Body of pancreas (tissue), 4 donors: ENCODE results near the gene FCGBP. TPM values are rescaled to one million over a fixed set of nuclear protein-coding genes. Genes with fewer than 3 reads are reported as not detected.

Experiments
- ATAC-seq: fragments of 150-250 bp; one replicate; pipeline ENCODE4 v1.9.1; 2016
- DNase-seq, 4 donors: peaks; one replicate each; pipeline ENCODE4 v3.0.0-alpha.2; 2019
- H3K27ac ChIP-seq, 4 donors: fragments of 200-600 bp; sonication (generic); 1 replicate in 3 of 4; 2 replicates in 1 of 4; pipeline versions ENCODE4 v1.5.1 to v1.6.1; 2016 to 2019; ENCODE audit warnings: mild to moderate bottlenecking in 1 of 4, mixed read lengths in 1 of 4, moderate library complexity in 1 of 4
- H3K27me3 ChIP-seq, 2 donors: fragments of 200-600 bp; sonication (generic); one replicate each; pipeline ENCODE4 v1.6.0; 2016; ENCODE audit warnings: mild to moderate bottlenecking in 1 of 2
- H3K36me3 ChIP-seq, 2 donors: fragments of 200-600 bp; sonication (generic); replicated peaks in 1 of 2; 2 replicates each; pipeline ENCODE4 v1.5.1; 2016; ENCODE audit warnings: low read depth in 2 of 2; ENCODE audit not compliant: insufficient read depth in 1 of 2
- H3K4me1 ChIP-seq: fragments of 200-600 bp; sonication (generic); one replicate; pipeline ENCODE4 v1.6.0; 2016
- H3K4me3 ChIP-seq, 2 donors: fragments of 200-600 bp; sonication (generic); 1 replicate in 1 of 2; 2 replicates in 1 of 2; pipeline ENCODE4 v1.5.1; 2016 to 2019
- H3K9me3 ChIP-seq, 3 donors: fragments of 200-600 bp; sonication (generic); 1 replicate in 2 of 3; 2 replicates in 1 of 3; pipeline ENCODE4 v1.5.1; 2016
- POLR2A ChIP-seq, 3 donors: fragments of 450-650 bp; IDR thresholded peaks; one replicate each; pipeline ENCODE4 v1.6.1; 2016; ENCODE audit warnings: antibody characterized with exemption in 3 of 3, mild to moderate bottlenecking in 2 of 3
- WGBS, 2 donors: methylation state at CpG; one replicate each; pipeline ENCODE4 v1.1.5; 2017; 5-methylcytosine and 5-hydroxymethylcytosine counted together
- intact Hi-C: fragments of 100-400 bp; cut with DNase I; formaldehyde crosslinking; loops from one replicate; pipeline ENCODE4 v1.15.1; 2023
- total RNA-seq, 2 donors: library from RNA; depleted of rRNA; stranded (reverse); fragments of >200 nt; gene quantifications; one replicate each; pipeline ENCODE4 v1.1.0, GENCODE V29; 2016
- TF ChIP-seq, protein P1 (sequence below), 7 experiments: fragments of 450-650 bp in 4 of 7; fragments of 200-600 bp in 3 of 7; sonication (generic) in 3 of 7; IDR thresholded peaks; one replicate each; pipeline ENCODE4 v1.5.1; 2016 to 2019; ENCODE audit warnings: antibody characterized with exemption in 7 of 7

The FCGBP gene
- 10 to 100 TPM; 19.4 to 24.1 TPM for total RNA-seq

DNA sequence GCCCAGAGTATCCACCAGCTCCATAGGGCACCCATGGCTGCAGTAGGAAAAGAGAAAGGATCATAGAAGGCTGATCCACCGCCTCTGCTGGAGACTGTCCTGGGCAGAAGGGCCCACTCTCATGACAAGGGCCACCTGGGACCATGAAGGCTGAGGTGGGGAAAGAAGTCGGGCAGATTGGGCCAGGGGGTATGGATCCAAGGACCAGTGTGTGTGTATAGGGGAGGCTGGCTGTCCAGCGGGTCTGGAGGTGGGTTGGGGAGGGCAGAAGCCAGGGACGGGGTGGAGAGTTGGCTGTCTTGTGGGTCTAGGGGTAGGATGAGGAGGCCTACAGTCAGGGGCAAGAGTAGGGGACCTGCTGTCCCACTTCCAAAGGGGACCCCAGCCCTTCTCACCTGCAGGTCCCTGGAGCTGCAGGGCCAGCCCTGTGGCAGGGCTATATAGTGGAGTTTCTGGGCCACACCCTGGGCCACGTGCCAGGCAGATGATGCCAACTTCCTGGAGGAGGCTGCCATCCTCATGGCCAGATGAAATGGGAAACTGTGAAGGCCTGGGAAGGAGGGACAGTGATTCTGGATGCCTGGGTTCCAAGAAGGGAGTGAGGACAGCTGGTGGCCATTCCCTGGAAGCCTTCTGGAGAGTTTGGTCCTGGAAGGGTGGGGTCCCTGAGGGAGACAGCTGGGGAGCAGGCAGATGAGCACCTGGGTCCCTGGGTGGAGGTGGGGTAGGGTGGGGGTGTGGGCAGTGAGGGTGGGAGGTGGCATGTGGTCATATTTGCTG lies at the start of gene FCGBP:
FCGBP (minus strand) TSS at position 51 of the 780 bp plus-strand sequence.
- no peak for ATAC-seq
- Histone ChIP-seq H3K27ac (no peak within 1 kb of the TSS), H3K27me3 (no peaks in the 10 kb centered on the region), H3K9me3 (no peaks in the 10 kb centered on the region), H3K4me3 (no peak within 1 kb of the TSS), H3K4me1 (peaks cover 3% of the 10 kb centered on the region), H3K36me3 (no peaks in the 10 kb centered on the region)
- intact Hi-C loops, result no loop called here
- TF ChIP-seq, protein P1, sequence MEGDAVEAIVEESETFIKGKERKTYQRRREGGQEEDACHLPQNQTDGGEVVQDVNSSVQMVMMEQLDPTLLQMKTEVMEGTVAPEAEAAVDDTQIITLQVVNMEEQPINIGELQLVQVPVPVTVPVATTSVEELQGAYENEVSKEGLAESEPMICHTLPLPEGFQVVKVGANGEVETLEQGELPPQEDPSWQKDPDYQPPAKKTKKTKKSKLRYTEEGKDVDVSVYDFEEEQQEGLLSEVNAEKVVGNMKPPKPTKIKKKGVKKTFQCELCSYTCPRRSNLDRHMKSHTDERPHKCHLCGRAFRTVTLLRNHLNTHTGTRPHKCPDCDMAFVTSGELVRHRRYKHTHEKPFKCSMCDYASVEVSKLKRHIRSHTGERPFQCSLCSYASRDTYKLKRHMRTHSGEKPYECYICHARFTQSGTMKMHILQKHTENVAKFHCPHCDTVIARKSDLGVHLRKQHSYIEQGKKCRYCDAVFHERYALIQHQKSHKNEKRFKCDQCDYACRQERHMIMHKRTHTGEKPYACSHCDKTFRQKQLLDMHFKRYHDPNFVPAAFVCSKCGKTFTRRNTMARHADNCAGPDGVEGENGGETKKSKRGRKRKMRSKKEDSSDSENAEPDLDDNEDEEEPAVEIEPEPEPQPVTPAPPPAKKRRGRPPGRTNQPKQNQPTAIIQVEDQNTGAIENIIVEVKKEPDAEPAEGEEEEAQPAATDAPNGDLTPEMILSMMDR (IDR thresholded peaks at IDR 0.05), result no peak
- no peak for TF ChIP-seq POLR2A (IDR thresholded peaks at IDR 0.05)
- 73 to 78% methylated on average over 4 to 5 of the region's 5 CpGs for WGBS, 2 donors
- DNase-seq, result peak in 1 of 4 donors; percentile 13

DNA sequence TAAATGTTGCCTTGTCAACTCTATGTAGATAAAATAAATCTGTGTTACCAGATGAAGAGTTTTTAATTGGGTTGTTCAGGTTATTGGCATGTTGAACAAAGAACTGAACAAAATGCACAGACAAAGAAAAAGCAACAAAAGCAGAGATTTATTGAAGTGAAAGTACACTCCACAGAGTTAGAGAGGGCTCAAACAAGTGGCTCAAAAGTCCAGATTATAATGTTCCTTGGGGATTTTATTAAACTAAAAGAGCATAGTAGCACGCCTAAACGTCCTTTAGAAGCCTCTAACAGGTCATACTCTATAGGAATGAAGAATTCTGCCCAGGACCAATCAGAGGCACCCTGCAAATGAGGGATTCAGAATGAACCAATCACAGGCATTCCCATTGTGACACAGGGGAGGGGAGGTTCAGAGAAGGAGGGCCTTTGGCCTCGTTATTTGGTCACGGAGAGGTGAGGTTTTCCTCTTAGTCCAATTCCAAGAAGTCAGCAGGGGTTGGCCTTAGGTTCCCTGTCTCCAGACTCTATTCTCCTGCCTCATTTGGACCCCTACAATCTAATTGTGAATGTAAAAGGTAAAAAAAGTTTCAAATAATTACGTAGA lies 49.4 kb upstream of the FCGBP start:
- WGBS, 2 donors, result 89 to 93% methylated on average over 5 of the region's 5 CpGs
- no peaks in the 10 kb centered on the region for H3K27me3 ChIP-seq
- H3K36me3 ChIP-seq, result peaks cover 0 to 12% of the 10 kb centered on the region in 2 donors
- no peak overlapping the region for H3K27ac ChIP-seq
- intact Hi-C loops, result no loop called here
- ATAC-seq (no peak), DNase-seq (no peak)
- H3K4me1 ChIP-seq, result no peaks in the 10 kb centered on the region
- H3K4me3 ChIP-seq, result no peak overlapping the region
- TF ChIP-seq, protein P1 (IDR thresholded peaks at IDR 0.05), result no peak
- no peak for TF ChIP-seq POLR2A (IDR thresholded peaks at IDR 0.05)
- peaks cover 0 to 11% (median 0%) of the 10 kb centered on the region in 3 donors for H3K9me3 ChIP-seq

DNA sequence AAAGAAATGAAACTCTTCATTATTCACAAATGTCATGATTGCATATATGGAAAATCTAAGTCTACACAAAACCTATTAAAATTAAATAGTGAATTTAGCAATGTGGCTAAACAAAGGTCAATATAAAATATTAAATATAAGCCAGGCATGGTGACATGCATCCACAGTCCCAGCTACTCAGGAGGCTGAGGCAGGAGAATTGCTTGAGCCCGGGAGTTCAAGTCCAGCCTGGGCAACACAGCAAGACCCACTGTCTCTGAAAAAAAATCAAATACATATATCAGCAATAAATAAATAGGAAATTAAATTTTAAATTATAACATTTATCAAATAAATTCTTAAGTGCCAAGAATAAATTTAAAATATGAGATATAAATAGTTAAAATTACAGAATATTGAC lies 48.4 kb upstream of the FCGBP start:
- Histone ChIP-seq H3K4me1 (no peaks in the 10 kb centered on the region), H3K27me3 (no peaks in the 10 kb centered on the region), H3K27ac (no peak overlapping the region), H3K4me3 (no peak overlapping the region), H3K9me3 (peaks cover 0 to 11% (median 0%) of the 10 kb centered on the region in 3 donors), H3K36me3 (peaks cover 0 to 14% of the 10 kb centered on the region in 2 donors)
- ATAC-seq (no peak), DNase-seq (no peak)
- WGBS, 2 donors, result 86 to 92% methylated on average over 1 of the region's 1 CpG
- intact Hi-C loops, result no loop called here
- TF ChIP-seq POLR2A (IDR thresholded peaks at IDR 0.05), result no peak
- TF ChIP-seq, protein P1 (IDR thresholded peaks at IDR 0.05), result no peak

DNA sequence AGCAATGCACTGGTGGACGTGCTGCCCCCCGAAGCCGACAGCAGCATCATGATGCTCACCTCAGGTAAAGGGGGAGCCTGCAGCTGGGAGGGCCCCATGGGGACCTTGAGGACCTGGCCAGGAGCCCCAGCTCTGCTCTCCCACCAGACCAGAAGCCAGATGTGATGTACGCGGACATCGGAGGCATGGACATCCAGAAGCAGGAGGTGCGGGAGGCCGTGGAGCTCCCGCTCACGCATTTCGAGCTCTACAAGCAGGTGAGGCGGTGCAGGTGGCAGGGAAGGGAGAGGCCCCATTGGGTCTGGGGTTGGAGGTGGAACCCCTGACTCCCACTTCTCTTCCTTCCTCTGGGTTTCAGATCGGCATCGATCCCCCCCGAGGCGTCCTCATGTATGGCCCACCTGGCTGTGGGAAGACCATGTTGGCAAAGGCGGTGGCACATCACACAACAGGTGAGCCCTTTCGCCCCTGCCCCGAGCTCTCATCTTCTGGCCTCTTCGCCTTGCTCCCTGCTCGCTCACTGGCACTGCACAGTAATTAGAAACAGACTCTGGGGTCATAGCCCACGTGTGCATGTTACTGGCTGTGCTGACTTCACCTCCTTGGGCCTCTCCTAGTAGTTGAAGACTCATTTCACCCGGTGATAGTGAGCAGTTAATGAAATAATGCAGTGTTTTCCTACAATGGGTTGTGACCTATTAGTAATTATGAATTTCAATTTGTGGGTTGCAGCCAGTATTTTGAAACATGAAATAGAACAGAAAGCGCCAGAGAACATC lies 40.1 kb upstream of the FCGBP start:
- TF ChIP-seq, protein P1 (IDR thresholded peaks at IDR 0.05), result no peak
- no peak for TF ChIP-seq POLR2A (IDR thresholded peaks at IDR 0.05)
- H3K4me1 ChIP-seq, result peaks cover 17% of the 10 kb centered on the region
- WGBS, 2 donors, result 92 to 98% methylated on average over 17 to 24 of the region's 24 CpGs
- no peaks in the 10 kb centered on the region for H3K9me3 ChIP-seq
- H3K27me3 ChIP-seq, result no peaks in the 10 kb centered on the region
- intact Hi-C loops, result no loop called here
- no peak for ATAC-seq
- H3K27ac ChIP-seq, result no peak overlapping the region
- no peak overlapping the region for H3K4me3 ChIP-seq
- H3K36me3 ChIP-seq, result peaks cover 0 to 22% of the 10 kb centered on the region in 2 donors
- no peak for DNase-seq
